Activated CD8-positive, alpha-beta memory T cell treated with anti-CD3 and anti-CD28 coated beads, Interleukin-2, amount 50 U/mL, for 1 hour (primary cell): ENCODE measurements around the gene CRYBA2.

ENCODE experiments used
- DNase-seq: peaks from one replicate; pipeline ENCODE4 v3.0.0-alpha.2; 2020; ENCODE audit errors: extremely low read depth

CRYBA2 gene

GRCh38 chr2:218982586-218983262 is 10.5 kb downstream of the CRYBA2 start:
- no peak for DNase-seq

GRCh38 chr2:218981881-218982585 is 11.2 kb downstream of the CRYBA2 start:
- DNase-seq: no peak

DNA sequence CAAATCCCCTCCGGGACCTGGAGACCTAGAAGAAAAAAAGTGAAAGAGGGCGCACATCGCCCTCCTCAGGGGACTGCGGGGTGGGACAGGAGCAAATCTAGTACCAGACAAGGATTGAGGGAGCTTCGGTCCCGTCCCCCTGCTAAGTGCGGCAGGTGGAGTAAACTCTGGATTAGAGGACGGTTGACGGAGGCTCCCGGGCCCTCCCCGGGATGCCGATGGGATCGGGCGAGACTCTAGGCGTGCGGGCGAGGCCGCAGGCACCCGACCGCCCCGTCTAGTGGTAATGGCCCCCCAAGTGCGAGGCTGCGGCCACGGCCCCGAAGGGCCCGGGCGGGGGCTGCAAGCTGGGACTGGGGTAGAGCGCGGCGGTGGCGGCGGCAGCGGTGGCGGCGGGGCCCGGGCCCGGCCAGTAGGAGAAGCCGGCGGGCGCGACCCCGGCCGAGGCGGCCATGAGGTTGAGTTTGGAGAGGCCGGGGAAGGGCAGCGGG is 11.8 kb downstream of the CRYBA2 start:
- DNase-seq: no peak

DNA sequence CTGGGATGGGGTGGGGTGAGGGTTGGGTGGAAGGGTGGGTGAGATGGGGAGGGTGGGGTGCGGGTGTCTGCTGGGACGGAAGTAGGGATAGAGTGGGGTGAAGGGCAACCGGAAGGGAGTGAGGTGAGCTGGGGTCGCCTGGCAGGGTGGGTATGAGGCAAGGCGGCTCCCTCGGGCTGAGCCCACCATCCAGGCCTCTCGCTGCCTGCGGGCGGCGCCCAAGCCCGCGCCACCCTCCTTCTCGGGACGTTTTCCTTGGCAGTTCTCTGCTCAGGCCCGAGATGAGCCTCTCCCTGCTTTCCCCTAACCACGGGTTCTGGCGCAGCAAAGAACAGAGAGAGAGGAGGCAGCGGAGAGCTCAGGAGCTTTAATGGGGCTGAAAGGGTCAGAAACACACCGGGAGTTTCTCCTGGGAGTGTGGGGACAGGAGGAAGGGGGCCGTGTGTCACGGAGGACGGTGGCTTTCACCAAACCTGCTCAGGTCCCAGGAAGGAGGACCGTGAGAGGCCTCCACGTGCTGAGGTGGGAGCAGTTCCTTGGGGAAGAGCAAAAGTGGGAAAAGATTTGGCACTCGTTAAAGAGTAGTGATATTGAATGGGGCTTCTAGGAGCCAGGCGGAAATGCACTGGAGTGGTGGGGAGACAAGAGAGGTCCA is 12.4 kb downstream of the CRYBA2 start:
- DNase-seq: no peak

DNA sequence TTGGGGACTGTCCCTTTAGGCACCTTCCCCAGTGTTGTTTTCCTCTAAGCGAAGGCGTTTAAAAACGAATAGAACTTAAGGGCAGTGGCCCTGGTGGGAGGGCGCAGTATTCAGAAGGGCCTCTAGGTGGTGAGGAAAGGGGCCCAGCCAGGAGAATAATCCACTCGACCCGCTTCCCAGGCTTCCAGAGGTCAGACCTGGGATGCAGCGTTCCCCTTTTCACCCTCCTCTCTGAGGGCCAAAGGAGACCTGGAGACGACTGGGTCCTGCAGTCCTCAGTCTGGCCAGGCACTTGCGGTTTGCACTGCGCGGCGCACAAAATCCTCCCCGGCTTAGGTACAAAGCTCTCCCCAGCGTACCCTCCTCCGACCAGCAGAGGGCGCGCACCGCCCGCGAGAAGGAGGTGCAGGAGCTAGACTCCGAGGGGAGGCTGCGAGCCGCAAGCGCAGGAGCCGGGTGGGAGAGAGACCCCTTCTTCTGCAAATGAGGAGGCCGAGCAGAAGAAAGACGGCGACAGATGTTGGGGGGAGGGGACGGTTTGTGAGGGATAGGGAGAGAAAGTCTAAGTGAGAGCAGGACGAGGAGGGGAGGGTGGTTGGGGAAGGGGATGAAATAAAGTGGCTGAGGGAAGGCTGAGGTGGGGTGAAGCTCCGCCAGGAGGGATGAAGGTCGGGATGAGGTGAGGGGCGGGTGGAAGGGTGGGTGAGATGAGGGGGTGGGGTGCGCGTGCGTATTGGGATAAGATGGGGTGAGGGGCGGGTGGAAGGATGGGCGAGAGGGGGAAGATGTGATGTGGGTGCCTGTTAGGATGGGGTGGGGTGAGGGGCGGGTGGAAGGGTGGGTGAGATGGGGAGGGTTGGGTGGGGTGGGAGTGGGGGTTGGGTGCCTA is 13.1 kb downstream of the CRYBA2 start:
- DNase-seq: peak; percentile 49

- DNase-seq: no peak
Observed at GRCh38 chr2:218975060-218975777, 18.0 kb downstream of the CRYBA2 start.

DNA sequence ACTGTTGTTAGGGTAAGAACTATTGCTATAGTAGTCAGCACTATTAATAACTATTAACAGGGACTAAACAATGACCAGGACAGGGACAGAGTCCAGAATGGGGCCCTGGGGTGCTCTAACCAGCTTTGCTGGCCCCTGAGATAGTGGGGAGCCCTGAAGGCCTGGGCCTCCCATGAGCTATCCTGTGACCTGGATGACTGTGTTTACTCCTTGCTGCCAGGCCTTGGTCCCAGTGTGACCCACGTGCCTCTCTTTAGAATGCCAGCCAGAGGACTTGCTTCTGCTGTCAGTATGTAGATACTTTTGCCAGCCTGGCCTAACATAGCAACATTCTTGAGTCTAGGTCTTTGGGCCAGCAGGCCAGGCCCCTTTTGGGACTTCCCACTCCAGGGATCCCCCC is 22.3 kb downstream of the CRYBA2 start:
- DNase-seq: no peak

DNA sequence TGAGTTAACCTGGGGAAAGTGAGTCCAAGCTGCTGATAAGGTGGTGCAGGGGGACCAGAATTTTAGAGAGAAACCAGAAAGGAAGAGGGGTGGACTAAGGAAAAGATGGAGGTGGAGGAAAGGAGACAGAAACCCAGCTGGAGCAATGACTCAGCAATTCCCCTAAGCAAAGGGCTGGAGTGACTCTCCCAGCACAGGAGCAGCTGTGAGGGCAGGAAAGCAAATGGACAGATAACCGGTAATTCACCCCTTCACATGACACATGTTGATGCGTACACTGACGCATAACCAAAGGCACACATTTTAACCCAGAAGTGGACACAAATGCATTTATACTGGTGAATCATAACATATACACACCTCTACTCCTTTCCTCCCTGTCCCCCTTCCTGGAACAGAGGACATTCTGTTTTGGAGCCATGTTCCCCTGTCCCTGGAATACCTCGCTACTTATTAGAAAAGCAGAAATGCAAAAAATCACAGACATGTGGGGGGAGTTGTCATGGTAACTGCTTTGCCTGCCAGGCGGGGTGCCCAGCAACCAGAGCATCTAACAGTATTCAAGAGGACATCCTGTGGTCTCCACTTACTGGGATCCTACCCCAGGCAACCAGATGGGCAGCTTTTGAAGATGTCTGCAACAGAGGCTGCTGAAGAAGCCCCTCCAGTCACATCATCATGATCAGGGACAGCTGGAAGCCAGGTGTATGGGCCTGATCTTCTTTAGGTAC is 29.0 kb downstream of the CRYBA2 start:
- DNase-seq: no peak

- no peak for DNase-seq
Observed at GRCh38 chr2:218963601-218964000, 29.6 kb downstream of the CRYBA2 start.

- DNase-seq: no peak
Observed at GRCh38 chr2:218962859-218963492, 30.2 kb downstream of the CRYBA2 start.

DNA sequence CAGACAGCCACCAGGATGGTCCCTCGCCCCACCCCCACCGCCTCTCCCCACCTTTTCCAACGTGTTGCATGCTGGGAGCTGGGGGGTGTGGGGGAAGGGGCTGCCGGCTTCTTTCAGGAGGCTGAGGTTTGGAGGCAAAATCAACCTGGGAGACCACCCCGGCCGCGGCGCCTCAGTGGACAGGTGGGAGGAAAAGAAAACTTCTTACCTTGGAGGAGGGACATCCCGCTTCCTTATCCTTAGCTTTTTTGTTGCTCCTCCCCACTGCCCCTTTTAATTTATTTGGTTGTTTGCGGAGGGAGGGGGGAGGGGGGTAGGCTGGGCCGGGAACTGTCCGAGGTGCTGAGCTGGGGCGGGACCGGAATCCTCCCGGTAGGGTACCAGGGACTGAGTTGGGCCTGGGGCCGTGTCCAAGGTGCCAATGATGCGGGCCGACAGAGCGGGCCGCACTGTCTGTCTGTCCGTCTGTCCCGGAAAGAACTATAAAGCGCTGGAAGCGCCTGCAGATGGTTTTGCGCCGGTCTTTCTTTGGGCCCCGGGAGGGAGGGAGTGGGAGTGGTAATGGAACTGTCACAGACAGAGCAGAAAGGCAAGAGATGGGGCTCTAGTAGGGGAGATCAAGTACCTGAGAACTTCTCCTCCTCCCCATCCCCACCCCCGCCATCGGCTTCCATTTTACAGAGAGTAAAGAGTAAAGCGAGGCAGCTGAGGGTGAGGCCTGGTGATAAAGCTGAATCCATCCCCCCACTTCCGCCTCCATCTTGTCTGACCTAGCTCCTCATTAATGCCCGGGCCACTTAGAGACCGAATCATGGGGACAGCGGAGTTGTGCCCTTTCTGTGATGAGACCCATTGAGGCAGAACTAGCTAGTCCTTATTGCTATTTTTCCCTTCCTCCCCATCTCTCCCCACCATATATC is 31.3 kb downstream of the CRYBA2 start:
- no peak for DNase-seq

GRCh38 chr2:218961229-218961628 is 32.0 kb downstream of the CRYBA2 start:
- no peak for DNase-seq

DNA sequence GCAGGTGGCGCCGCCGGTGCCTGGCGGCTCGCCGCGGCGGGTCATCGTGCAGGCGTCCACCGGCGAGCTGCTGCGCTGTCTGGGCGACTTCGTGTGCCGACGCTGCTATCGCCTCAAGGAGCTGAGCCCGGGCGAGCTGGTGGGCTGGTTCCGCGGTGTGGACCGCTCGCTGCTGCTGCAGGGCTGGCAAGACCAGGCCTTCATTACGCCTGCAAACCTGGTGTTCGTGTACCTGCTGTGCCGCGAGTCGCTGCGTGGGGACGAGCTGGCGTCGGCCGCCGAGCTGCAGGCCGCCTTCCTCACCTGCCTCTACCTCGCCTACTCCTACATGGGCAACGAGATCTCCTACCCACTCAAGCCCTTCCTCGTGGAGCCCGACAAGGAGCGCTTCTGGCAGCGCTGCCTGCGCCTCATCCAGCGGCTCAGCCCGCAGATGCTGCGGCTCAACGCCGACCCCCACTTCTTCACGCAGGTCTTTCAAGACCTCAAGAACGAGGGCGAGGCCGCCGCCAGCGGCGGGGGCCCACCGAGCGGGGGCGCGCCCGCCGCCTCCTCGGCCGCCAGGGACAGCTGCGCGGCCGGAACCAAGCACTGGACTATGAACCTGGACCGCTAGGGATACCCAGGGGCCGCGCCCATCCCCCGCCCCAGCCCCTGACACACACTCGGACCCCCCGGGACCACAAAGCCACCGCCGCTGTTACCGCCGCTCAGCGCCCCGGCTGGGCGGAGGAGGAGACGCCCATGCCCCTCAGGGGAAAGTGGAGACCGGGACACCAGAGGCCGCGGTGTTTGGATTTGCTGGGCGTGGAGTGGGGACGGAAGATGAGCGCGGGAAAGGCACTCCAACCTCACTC is 32.7 kb downstream of the CRYBA2 start:
- DNase-seq: no peak

- DNase-seq: no peak
Observed at GRCh38 chr2:218959761-218960308, 33.4 kb downstream of the CRYBA2 start.

- no peak for DNase-seq
Observed at GRCh38 chr2:218959141-218959731, 34.0 kb downstream of the CRYBA2 start, which contains the start of gene CDK5R2. CDK5R2 (plus strand) TSS chr2:218959666; CDS start chr2:218959821, 155 bp downstream.

DNA sequence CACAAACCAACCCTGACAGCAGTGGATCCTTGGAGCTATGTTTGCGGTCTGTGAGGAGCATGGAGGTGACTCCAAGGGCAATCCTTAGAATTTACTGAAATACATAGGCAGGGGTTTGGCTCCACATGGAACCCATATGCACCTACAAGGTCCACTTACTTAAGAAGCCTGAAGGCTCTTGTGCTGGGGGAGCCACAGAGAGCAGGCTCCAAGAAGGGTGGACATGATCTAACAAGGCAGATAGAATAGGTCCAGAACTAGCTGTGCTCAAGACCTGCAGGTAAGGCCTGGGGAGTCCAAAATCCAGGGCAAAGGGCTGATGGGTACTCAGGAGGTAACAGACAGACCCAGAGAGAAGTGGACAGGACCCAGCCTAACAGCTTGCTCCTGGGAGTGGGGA is 34.9 kb downstream of the CRYBA2 start:
- no peak for DNase-seq

DNA sequence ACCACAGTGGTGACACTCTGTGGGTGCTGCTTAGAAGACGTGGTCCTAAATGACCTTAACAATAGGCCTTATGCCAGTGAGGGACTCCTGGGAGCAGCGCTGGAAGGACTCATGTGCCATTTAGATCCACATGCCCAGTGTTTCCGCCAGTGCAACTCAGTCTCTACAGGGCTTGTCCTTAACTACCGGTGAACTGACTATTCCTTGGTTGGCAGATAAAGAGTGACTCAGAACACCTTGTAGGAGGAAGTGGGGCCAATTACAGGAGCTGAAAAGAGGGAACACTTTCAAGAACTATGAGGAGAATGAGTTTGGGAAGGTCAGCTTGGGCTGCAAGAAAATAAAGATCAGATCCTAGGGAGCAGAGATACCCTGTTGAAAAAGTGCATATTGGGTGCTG is 35.6 kb downstream of the CRYBA2 start:
- DNase-seq: no peak
